H9 (cell line): ENCODE measurements around the gene BCAR1. TPM values are rescaled to one million over a fixed set of nuclear protein-coding genes. Genes with fewer than 3 reads are reported as not detected.

Experiments used
- DNase-seq: peaks from one replicate; pipeline ENCODE4 v3.0.0-alpha.2; 2017
- H2AFZ ChIP-seq: one replicate; pipeline ENCODE4 v1.6.1; 2013; ENCODE audit warnings: mild to moderate bottlenecking, low read length, control low read depth, moderate library complexity
- H2AK5ac ChIP-seq: 2 replicates; pipeline ENCODE4 v1.6.1; 2013; ENCODE audit warnings: low read length, control low read depth, mixed read lengths; ENCODE audit not compliant: insufficient read length
- H2BK120ac ChIP-seq: one replicate; pipeline ENCODE4 v1.6.1; 2013; ENCODE audit warnings: low read depth, mild to moderate bottlenecking, low read length, control low read depth, inconsistent platforms; ENCODE audit not compliant: poor library complexity, severe bottlenecking
- H2BK12ac ChIP-seq: 2 replicates; pipeline ENCODE4 v1.6.1; 2013; ENCODE audit warnings: low read length, control low read depth, mixed read lengths, low read depth; ENCODE audit not compliant: insufficient read length
- H2BK15ac ChIP-seq: 2 replicates; pipeline ENCODE4 v1.6.1; 2013; ENCODE audit warnings: low read depth, low read length, control low read depth
- H2BK20ac ChIP-seq: one replicate; pipeline ENCODE4 v1.6.1; 2013; ENCODE audit warnings: low read depth, mild to moderate bottlenecking, low read length, control low read depth, inconsistent platforms; ENCODE audit not compliant: poor library complexity, severe bottlenecking
- H2BK5ac ChIP-seq: 2 replicates; pipeline ENCODE4 v1.6.1; 2013; ENCODE audit warnings: low read length, control low read depth, mixed read lengths; ENCODE audit not compliant: insufficient read length
- H3K14ac ChIP-seq: 2 replicates; pipeline ENCODE4 v1.6.1; 2013; ENCODE audit warnings: low read length, control low read depth; ENCODE audit not compliant: insufficient read depth
- H3K18ac ChIP-seq: 2 replicates; pipeline ENCODE4 v1.6.1; 2013; ENCODE audit warnings: low read depth, mild to moderate bottlenecking, mixed read lengths, low read length, control low read depth; ENCODE audit not compliant: insufficient read length
- H3K23ac ChIP-seq: 2 replicates; pipeline ENCODE4 v1.6.1; 2013; ENCODE audit warnings: low read length, control low read depth, mixed read lengths, low read depth; ENCODE audit not compliant: insufficient read length
- H3K23me2 ChIP-seq: 2 replicates; pipeline ENCODE4 v1.6.1; 2013; ENCODE audit warnings: low read depth, mild to moderate bottlenecking, mixed read lengths, low read length, control low read depth; ENCODE audit not compliant: insufficient read length, poor library complexity, severe bottlenecking
- H3K27ac ChIP-seq: 2 replicates; pipeline ENCODE4 v1.5.1; 2013; ENCODE audit warnings: low read length, control low read depth, mixed read lengths, low read depth; ENCODE audit not compliant: insufficient read length
- H3K27me3 ChIP-seq: 2 replicates; pipeline ENCODE4 v1.6.1; 2013; ENCODE audit warnings: low read length, control low read depth, inconsistent platforms; ENCODE audit not compliant: insufficient read depth
- H3K4ac ChIP-seq: 2 replicates; pipeline ENCODE4 v1.6.1; 2013; ENCODE audit warnings: low read depth, mild to moderate bottlenecking, control low read depth, inconsistent platforms, low read length, moderate library complexity
- H3K4me1 ChIP-seq: 2 replicates; pipeline ENCODE4 v1.6.1; 2013; ENCODE audit warnings: low read length, control low read depth, inconsistent platforms; ENCODE audit not compliant: insufficient read depth
- H3K4me2 ChIP-seq: 2 replicates; pipeline ENCODE4 v1.6.1; 2013; ENCODE audit warnings: low read length, control low read depth, mixed read lengths; ENCODE audit not compliant: insufficient read length, insufficient read depth
- H3K56ac ChIP-seq: 2 replicates; pipeline ENCODE4 v1.6.1; 2013; ENCODE audit warnings: low read depth, mild to moderate bottlenecking, mixed read lengths, low read length, control low read depth; ENCODE audit not compliant: insufficient read length
- H3K79me1 ChIP-seq: 2 replicates; pipeline ENCODE4 v1.6.1; 2013; ENCODE audit warnings: low read depth, mild to moderate bottlenecking, moderate library complexity, low read length, control low read depth, inconsistent platforms; ENCODE audit not compliant: insufficient read depth, poor library complexity, severe bottlenecking
- H3K79me2 ChIP-seq: 2 replicates; pipeline ENCODE4 v1.6.1; 2013; ENCODE audit warnings: low read length, control low read depth, inconsistent platforms; ENCODE audit not compliant: insufficient read depth
- H3K9ac ChIP-seq: 2 replicates; pipeline ENCODE4 v1.6.1; 2013; ENCODE audit warnings: low read length, control low read depth, mixed read lengths; ENCODE audit not compliant: insufficient read length; ENCODE audit errors: extremely low read depth
- H3K9me3 ChIP-seq: one replicate; pipeline ENCODE4 v1.6.1; 2013; ENCODE audit warnings: low read depth, low read length, inconsistent platforms; ENCODE audit not compliant: control insufficient read depth
- H3T11ph ChIP-seq: one replicate; pipeline ENCODE4 v1.6.1; 2013; ENCODE audit warnings: mild to moderate bottlenecking, low read length, control low read depth, inconsistent platforms
- H4K20me1 ChIP-seq: one replicate; pipeline ENCODE4 v1.6.1; 2013; ENCODE audit not compliant: control insufficient read depth, insufficient read length, insufficient read depth
- H4K5ac ChIP-seq: 2 replicates; pipeline ENCODE4 v1.6.1; 2013; ENCODE audit warnings: low read depth, mild to moderate bottlenecking, mixed read lengths, low read length, control low read depth; ENCODE audit not compliant: insufficient read length
- H4K8ac ChIP-seq: replicated peaks from 2 replicates; pipeline ENCODE4 v1.6.1; 2013; ENCODE audit warnings: low read length, control low read depth, mixed read lengths, low read depth; ENCODE audit not compliant: insufficient read length
- H4K91ac ChIP-seq: 2 replicates; pipeline ENCODE4 v1.6.1; 2013; ENCODE audit warnings: low read depth, mild to moderate bottlenecking, moderate library complexity, mixed read lengths, low read length, control low read depth; ENCODE audit not compliant: insufficient read length
- H3K27ac Mint-ChIP-seq, 3 experiments: 2 replicates in 2 of 3; 3 replicates in 1 of 3; pipeline ENCODE4 v1.8.0; 2020 to 2021; ENCODE audit warnings: mixed read lengths in 3 of 3, mild to moderate bottlenecking in 1 of 3, moderate library complexity in 1 of 3
- H3K27me3 Mint-ChIP-seq: 2 replicates; pipeline ENCODE4 v1.8.0; 2021; ENCODE audit warnings: low read depth, mild to moderate bottlenecking, moderate library complexity, mixed read lengths
- H3K36me3 Mint-ChIP-seq, 3 experiments: 2 replicates in 2 of 3; 3 replicates in 1 of 3; pipeline ENCODE4 v1.8.0; 2020 to 2021; ENCODE audit warnings: low read depth in 3 of 3, mixed read lengths in 3 of 3; ENCODE audit not compliant: insufficient read depth in 1 of 3
- H3K4me1 Mint-ChIP-seq, 2 experiments: 2 replicates each; pipeline ENCODE4 v1.8.0; 2020; ENCODE audit warnings: mixed read lengths in 2 of 2
- H3K4me3 Mint-ChIP-seq, 2 experiments: 2 replicates in 1 of 2; 3 replicates in 1 of 2; pipeline ENCODE4 v1.8.0; 2020 to 2021; ENCODE audit warnings: mild to moderate bottlenecking in 2 of 2, mixed read lengths in 2 of 2, moderate library complexity in 1 of 2
- H3K9me3 Mint-ChIP-seq, 2 experiments: 2 replicates in 1 of 2; 3 replicates in 1 of 2; pipeline ENCODE4 v1.8.0; 2020; ENCODE audit warnings: mild to moderate bottlenecking in 2 of 2, mixed read lengths in 2 of 2, moderate library complexity in 1 of 2
- CTCF ChIP-seq: fragments of 200-600 bp; sonication (generic); conservative IDR thresholded peaks from 3 replicates; pipeline ENCODE4 v1.8.0; 2021; ENCODE audit warnings: antibody characterized with exemption, mild to moderate bottlenecking
- WGBS: extraction: QIAGEN DNeasy Blood & Tissue Kit; methylation state at CpG from one replicate; pipeline ENCODE4 v1.1.7; 2013; ENCODE audit warnings: missing lambda C conversion rate, low lambda C conversion rate, mixed read lengths; ENCODE audit not compliant: insufficient read length; ENCODE audit errors: extremely low coverage; 5-methylcytosine and 5-hydroxymethylcytosine counted together
- total RNA-seq: library from RNA; stranded (reverse); gene quantifications from 2 replicates; pipeline ENCODE4 v1.2.1, GENCODE V29; 2021

The BCAR1 gene
- total RNA-seq, 1 experiment from 2014 or later = 97.1 TPM

GRCh38 chr16:75286389-75286788 lies 35.0 kb upstream of the BCAR1 start:
- Histone ChIP-seq H2AFZ (no peak overlapping the region), H3K14ac (no peak overlapping the region), H3K56ac (no peak overlapping the region), H3K79me2 (no peaks in the 10 kb centered on the region), H3K18ac (no peak overlapping the region), H2BK20ac (no peak overlapping the region), H3K9me3 (no peaks in the 10 kb centered on the region), H4K91ac (no peak overlapping the region), H3K27ac (no peak overlapping the region), H3K23ac (no peak overlapping the region), H4K20me1 (no peaks in the 10 kb centered on the region), H3K27me3 (no peaks in the 10 kb centered on the region), H3T11ph (no peak overlapping the region), H2BK15ac (no peak overlapping the region), H3K23me2 (no peaks in the 10 kb centered on the region), H2BK120ac (no peak overlapping the region), H3K4me2 (no peak overlapping the region), H3K4ac (no peak overlapping the region), H4K8ac (no peak overlapping the region), H3K79me1 (no peaks in the 10 kb centered on the region), H3K9ac (no peak overlapping the region), H2AK5ac (no peak overlapping the region), H2BK12ac (no peak overlapping the region), H4K5ac (no peak overlapping the region), H2BK5ac (no peak overlapping the region), H3K4me1 (no peaks in the 10 kb centered on the region)
- no CpG with 5 or more reads among the region's 6 CpGs for WGBS
- TF ChIP-seq CTCF = no peak
- H3K36me3 Mint-ChIP-seq = peaks cover 15 to 20% (median 16%) of the 10 kb centered on the region in 3 experiments; a peak in 6 of 7 replicates
- peaks cover 1% of the 10 kb centered on the region; the same call in 1 of the 2 replicates for H3K27me3 Mint-ChIP-seq
- 0 out of 7 replicates have a peak overlapping the region, but pooled peaks of 1 of the 3 experiments have one; percentile 59 for H3K27ac Mint-ChIP-seq
- H3K4me3 Mint-ChIP-seq = no peak overlapping the region
- DNase-seq = no peak
- 0 out of 4 replicates have a peak, but pooled peaks cover 0 to 3% of the 10 kb centered on the region in 2 experiments for H3K4me1 Mint-ChIP-seq
- peaks cover 0 to 3% of the 10 kb centered on the region in 2 experiments; a peak in 1 of 5 replicates for H3K9me3 Mint-ChIP-seq
